H1 (cell line): ENCODE measurements around the gene SHQ1.

Experiments used
- POLR2A ChIP-seq, 2 experiments: IDR thresholded peaks; 1 replicate in 1 of 2; 2 replicates in 1 of 2; pipeline ENCODE4 v1.6.1; 2011; ENCODE audit warnings: low read depth in 2 of 2, low read length in 2 of 2, mild to moderate bottlenecking in 2 of 2; ENCODE audit errors: control extremely low read depth in 1 of 2
- POLR2AphosphoS5 ChIP-seq: IDR thresholded peaks from 2 replicates; pipeline ENCODE4 v1.6.1; 2011; ENCODE audit warnings: low read depth, low read length
- RNF2 ChIP-seq: fragments of 200-900, 300-1000 bp; sonication (generic); IDR thresholded peaks from 2 replicates; pipeline ENCODE4 v1.7.1; 2016; ENCODE audit warnings: borderline replicate concordance, low read depth, mild to moderate bottlenecking, antibody characterized with exemption, low read length; ENCODE audit not compliant: poor library complexity, severe bottlenecking; ENCODE audit errors: missing control alignments
- SP4 ChIP-seq: IDR thresholded peaks from 2 replicates; pipeline ENCODE4 v1.6.1; 2012; ENCODE audit warnings: low read length, inconsistent platforms
- TAF7 ChIP-seq: optimal IDR thresholded peaks from 2 replicates; pipeline ENCODE3; 2011; ENCODE audit warnings: low read depth, mild to moderate bottlenecking, inconsistent platforms, low read length, moderate library complexity, borderline replicate concordance
- YY1 ChIP-seq: IDR thresholded peaks from 2 replicates; pipeline ENCODE4 v1.6.1; 2011; ENCODE audit warnings: low read depth, mild to moderate bottlenecking, low read length
- TF ChIP-seq, protein P1 (sequence below), 3 experiments: IDR thresholded peaks; 1 replicate in 2 of 3; 2 replicates in 1 of 3; pipeline versions ENCODE4 v1.5.1 to v1.6.1; 2011; ENCODE audit warnings: low read length in 3 of 3, mild to moderate bottlenecking in 3 of 3, inconsistent platforms in 2 of 3, low read depth in 1 of 3, moderate library complexity in 1 of 3; ENCODE audit not compliant: insufficient read depth in 1 of 3; ENCODE audit errors: control extremely low read depth in 1 of 3

- TF ChIP-seq RNF2 (no peak), POLR2A (IDR thresholded peaks at IDR 0.05; ENCODE audit: control extremely low read depth in 1 of 2, low read depth in 2 of 2, low read length in 2 of 2) (no peak), SP4 (no peak), POLR2AphosphoS5 (no peak), TAF7 (no peak), YY1 (no peak)
- TF ChIP-seq, protein P1, sequence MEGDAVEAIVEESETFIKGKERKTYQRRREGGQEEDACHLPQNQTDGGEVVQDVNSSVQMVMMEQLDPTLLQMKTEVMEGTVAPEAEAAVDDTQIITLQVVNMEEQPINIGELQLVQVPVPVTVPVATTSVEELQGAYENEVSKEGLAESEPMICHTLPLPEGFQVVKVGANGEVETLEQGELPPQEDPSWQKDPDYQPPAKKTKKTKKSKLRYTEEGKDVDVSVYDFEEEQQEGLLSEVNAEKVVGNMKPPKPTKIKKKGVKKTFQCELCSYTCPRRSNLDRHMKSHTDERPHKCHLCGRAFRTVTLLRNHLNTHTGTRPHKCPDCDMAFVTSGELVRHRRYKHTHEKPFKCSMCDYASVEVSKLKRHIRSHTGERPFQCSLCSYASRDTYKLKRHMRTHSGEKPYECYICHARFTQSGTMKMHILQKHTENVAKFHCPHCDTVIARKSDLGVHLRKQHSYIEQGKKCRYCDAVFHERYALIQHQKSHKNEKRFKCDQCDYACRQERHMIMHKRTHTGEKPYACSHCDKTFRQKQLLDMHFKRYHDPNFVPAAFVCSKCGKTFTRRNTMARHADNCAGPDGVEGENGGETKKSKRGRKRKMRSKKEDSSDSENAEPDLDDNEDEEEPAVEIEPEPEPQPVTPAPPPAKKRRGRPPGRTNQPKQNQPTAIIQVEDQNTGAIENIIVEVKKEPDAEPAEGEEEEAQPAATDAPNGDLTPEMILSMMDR (IDR thresholded peaks at IDR 0.05; ENCODE audit: control extremely low read depth in 1 of 3, insufficient read depth in 1 of 3, low read depth in 1 of 3, low read length in 3 of 3): no peak
These were observed 114.6 kb downstream of the SHQ1 start for GRCh38 chr3:72733676-72734075.
